NCI-H2171 (cell line): Measurements from ENCODE around the gene PPCDC.
A peak's percentile ranks its signal among the peaks of the same experiment; 100 is the strongest.

ENCODE experiments used
- DNase-seq: peaks from one replicate; lab custom pipeline; 2025; lab: John Stamatoyannopoulos, UW

Gene PPCDC

GRCh38 chr15:75008629-75009326 is 14.6 kb upstream of the PPCDC start:
- no peak for DNase-seq

GRCh38 chr15:75016431-75016830 is 7.0 kb upstream of the PPCDC start:
- no peak for DNase-seq

GRCh38 chr15:75019916-75020315 is 3.5 kb upstream of the PPCDC start:
- no peak for DNase-seq

GRCh38 chr15:75021341-75021740 is 2.0 kb upstream of the PPCDC start:
- DNase-seq, result no peak

GRCh38 chr15:75022783-75023180 is 608 bp upstream of the PPCDC start:
- DNase-seq, result no peak

GRCh38 chr15:75023872-75024636 is 664 bp downstream of the PPCDC start:
- DNase-seq, result no peak

GRCh38 chr15:75025107-75025506 is 1.7 kb downstream of the PPCDC start:
- no peak for DNase-seq

- DNase-seq, result no peak
These were observed 2.3 kb downstream of the PPCDC start for GRCh38 chr15:75025548-75026260.

- no peak for DNase-seq
These were observed 4.2 kb downstream of the PPCDC start for GRCh38 chr15:75027551-75027950.

- no peak for DNase-seq
These were observed 5.6 kb downstream of the PPCDC start for GRCh38 chr15:75028991-75029377.

GRCh38 chr15:75029378-75030022 is 6.1 kb downstream of the PPCDC start:
- peak; percentile 70 for DNase-seq

- DNase-seq, result no peak
These were observed 6.6 kb downstream of the PPCDC start for GRCh38 chr15:75030023-75030413.

- no peak for DNase-seq
These were observed 7.0 kb downstream of the PPCDC start for GRCh38 chr15:75030424-75030823.

- no peak for DNase-seq
These were observed 8.5 kb downstream of the PPCDC start for GRCh38 chr15:75031848-75032247.

- no peak for DNase-seq
These were observed 9.0 kb downstream of the PPCDC start for GRCh38 chr15:75032395-75032794.

GRCh38 chr15:75033809-75034208 is 10.4 kb downstream of the PPCDC start:
- DNase-seq, result no peak

- no peak for DNase-seq
These were observed 11.2 kb downstream of the PPCDC start for GRCh38 chr15:75034615-75035014.

- no peak for DNase-seq
These were observed 12.8 kb downstream of the PPCDC start for GRCh38 chr15:75036212-75036616.

- no peak for DNase-seq
These were observed 14.3 kb downstream of the PPCDC start for GRCh38 chr15:75037685-75038084.

- no peak for DNase-seq
These were observed 14.8 kb downstream of the PPCDC start for GRCh38 chr15:75038231-75038630.

GRCh38 chr15:75042730-75043508 is 19.5 kb downstream of the PPCDC start:
- DNase-seq, result no peak
